Stimulated activated CD8-positive, alpha-beta memory T cell treated with anti-CD3 and anti-CD28 coated beads, Interleukin-15, amount 100 ng/mL, for 4 hours (primary cell): ENCODE measurements around the gene TRAPPC2L.

Experiments
- DNase-seq, 2 donors: peaks; one replicate each; pipeline ENCODE4 v3.0.0-alpha.2; 2020; ENCODE audit warnings: low read depth in 2 of 2

The TRAPPC2L gene

DNA sequence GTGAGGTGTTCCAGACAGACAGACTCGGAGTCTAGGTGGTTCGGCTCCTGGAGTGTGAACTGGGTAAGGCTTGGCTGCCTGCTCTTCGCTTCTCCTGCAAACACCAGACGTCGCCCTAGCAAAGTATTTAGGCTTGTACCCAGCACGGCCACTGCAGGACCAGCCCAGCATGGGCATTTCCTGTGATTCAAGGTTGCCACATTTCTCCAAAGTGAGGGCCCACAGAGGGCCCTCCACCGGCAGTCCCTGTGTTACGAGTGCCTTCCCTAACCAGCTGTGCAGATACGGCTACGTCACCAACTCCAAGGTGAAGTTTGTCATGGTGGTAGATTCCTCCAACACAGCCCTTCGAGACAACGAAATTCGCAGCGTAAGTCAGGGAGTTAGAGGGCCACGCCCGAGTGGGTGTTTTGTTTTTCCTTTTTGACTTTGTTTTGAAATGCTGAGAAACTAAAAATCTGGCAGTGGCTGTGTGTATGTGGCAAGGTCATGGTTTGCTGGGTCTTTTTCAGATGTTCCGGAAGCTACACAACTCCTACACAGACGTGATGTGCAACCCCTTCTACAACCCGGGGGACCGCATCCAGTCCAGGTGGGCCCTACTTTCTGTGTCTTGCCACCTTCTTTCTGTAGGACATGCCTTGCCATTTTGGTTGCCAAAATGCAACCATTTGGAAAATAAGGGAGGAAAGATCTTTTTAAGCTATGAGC is 2.6 kb downstream of the TRAPPC2L start:
- DNase-seq: no peak

DNA sequence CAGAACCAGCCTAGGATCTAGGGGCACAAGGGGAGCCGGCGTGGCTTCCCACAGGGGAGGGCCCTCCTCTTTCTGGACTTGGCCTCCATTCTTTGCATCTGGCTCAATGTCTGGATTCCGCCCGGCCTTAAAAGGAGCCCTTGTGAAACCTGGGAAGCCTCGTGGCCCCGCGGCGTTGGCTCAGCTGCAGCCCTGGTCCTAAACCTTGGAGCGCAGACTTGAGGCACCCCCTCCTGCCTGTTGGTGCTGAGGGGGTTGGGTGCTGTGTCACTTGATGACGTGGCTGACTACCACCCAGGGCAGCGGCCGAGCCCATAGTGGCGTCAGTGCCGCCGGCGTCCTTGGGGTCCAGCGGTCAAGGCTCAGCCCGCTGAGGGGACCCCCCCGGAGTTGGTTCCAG is 4.4 kb downstream of the TRAPPC2L start:
- DNase-seq: no peak

DNA sequence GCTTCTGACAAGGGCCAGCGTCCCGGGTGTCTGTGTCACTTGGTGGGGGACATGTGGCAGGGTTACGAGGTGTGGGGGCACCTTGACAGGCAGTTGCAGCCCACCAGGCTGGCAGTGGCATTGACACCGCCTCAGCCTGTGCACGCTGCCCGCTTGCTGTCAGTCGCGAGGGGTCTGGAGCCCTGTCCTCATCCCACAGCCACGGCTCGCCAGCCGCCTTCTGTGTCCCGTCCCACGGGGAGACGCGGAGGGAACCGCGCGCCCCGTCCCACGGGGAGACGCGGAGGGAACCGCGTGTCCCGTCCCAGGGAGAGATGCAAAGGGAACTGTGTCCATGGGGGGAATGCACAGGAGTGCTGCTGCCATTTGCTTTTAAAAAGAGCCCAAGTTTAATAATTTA is 6.0 kb downstream of the TRAPPC2L start:
- DNase-seq: no peak

DNA sequence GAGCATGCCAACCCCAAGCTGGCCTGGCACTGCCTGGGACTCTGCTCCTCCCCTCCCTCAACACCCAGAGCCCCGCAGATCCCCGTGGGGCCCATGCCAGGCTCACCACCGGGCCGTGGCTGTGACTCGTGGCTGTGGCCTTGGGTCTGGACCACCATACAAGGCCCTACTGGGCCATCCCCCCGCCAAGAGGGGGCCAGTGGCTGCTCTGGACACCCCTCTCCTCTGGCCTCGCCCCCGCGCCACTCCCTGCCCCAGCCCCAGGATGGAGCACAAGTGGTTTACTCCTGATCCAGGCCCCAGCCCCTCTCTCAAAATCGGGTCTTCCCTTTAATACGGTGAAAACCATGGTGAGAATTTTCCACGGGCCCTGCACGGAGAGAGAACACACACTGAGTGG is 6.5 kb downstream of the TRAPPC2L start:
- no peak for DNase-seq

DNA sequence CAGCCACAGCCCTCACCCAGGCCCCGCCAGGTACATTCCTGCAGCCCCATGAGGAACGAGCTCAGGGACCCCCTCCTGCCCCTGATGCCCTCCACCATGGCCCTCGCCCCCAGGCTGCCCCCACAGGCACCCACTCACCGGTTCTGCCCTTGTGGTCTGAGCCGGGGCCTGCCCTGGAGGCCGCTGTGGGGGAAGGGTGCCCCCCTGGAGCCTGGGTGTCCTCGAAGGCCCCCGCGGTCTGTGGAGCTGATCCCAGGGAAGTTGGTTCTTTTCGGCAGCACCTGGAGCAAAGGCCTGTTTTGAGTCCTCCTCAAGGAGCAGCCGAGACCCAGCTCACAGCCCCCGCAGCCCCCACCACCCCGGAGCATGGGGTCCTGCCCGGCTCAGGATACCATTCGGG is 7.2 kb downstream of the TRAPPC2L start:
- no peak for DNase-seq

DNA sequence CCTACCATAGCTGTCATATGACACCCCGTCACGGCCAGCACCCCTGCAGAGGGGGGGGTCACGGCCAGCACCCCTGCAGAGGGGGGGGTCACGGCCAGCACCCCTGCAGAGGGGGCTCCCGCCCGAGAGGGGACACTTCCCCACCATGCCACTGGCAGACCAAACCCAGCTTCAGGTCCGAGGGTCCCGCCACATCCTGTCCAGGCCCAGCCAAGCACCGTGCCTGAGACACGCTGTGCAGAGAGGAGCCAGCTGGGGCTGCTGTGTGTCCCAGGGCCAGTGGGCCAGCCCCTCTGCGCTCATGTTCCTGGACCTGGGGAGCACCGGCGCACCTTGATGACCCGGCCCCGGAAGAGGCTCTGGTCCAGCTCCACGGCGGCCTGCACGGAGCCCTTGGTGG is 7.6 kb downstream of the TRAPPC2L start:
- no peak for DNase-seq

DNA sequence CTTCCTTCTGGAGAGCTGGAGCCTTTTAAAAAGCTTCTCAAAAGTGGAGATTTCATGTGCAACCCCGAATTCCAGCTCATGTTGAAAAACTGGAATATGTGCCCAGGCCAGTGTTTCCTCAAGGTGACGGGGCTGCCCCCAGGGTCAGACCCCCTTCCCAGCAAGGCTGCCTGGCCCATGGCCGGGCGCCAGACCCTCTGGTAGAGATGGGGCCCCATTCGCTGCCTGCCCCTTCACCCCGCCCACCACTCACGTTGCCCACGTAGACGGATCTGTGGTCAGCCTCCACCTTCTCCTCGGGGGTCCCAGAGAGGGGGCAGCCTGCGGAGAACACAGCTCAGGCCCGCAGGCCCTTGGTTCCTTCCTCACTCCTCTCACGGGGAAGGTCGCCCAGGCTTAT is 8.4 kb downstream of the TRAPPC2L start:
- no peak for DNase-seq

DNA sequence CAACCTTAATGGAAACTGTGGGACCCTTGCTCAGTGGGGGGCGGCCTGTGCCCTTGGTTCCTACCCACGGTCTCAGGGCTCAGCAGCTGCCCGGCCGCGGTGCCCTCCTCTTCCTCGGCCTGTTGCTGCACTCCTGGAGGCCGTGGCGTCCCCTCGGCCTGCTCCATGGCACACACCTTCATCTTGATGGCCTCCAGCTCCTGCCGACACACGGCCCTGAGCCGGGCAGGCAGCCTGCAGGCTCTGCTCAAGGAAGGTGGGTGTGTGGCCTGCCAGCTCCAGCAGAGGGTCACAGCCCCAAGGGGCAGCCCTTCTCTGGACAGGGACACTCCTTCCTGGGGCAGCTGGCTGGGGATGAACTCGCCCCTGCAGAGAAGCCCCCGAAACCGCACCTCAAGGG is 8.8 kb downstream of the TRAPPC2L start:
- DNase-seq: no peak

DNA sequence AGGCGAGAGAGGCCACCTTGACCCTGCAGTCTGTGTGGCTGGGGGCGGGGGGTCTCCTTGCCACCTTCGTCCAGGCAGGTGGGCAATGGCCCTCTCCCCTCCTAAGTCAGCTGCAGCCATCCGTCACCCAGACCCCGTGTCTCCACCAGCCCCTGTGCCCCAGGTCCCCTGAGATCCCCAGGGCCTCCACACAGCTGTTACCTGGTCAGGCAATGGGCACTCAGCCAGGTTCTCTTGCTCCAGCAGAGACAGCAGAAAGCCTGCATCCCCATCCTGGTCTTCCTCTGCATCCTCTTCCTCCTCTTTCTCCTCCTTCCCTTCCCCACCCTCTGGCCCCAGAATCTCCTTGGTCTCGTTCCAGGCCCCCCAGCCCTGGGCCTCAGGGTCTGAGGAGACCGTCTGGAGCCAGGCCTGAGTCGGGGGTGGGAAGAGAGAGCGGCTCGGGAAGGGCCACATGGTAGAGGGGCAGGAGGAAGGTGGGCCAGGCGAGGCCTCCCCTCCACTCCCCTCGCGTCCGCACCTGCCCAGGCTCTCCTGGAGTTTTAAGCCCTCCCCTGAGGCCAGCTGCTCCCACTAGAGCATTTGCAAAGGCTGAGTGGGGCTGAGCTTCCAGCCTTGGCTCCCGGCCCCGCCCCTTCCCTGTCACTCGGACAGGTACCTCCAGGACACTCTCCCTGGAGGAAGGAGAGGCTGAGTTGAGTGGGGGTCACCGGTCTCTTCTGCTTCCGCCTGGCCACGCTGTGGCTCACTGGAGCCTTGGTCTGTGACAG is 9.4 kb downstream of the TRAPPC2L start, which contains the start of gene PABPN1L:
Gene PABPN1L, minus strand, starts transcription at position 510 of the 770 bp plus-strand sequence. Its CDS starts 54 bp downstream, at position 456.
- no peak for DNase-seq

DNA sequence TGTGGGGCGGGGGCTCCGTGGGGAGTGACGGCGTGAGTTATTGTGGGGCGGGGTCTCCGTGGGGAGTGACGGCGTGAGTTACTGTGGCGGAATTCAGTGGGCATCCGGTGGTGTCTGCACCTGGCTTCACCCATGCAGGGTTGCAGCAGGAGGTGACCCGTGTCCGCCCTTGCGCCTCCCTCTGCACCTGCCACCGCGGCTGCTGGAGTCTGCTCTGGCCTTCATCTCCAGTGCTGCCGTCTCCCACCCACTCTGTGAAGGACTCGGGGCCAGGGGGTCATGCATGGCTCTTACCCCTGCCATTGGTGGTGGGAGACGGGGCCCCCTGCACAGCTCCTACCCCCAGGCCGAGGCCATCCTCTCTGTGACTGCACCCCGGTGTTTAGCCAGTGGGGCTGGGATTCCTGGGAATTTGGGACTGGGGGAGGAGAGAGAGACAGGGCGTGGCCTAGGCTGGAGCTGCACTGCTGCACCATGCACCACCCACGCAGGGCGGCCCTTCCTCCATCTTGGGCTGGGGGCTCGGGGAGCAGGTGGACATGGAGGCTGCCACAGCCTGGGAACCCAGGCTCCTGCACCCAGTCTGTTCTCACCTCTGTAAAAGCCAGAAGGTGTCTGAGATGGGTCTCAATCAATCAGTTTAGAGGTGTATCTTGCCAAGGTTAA is 10.8 kb downstream of the TRAPPC2L start:
- DNase-seq: no peak

DNA sequence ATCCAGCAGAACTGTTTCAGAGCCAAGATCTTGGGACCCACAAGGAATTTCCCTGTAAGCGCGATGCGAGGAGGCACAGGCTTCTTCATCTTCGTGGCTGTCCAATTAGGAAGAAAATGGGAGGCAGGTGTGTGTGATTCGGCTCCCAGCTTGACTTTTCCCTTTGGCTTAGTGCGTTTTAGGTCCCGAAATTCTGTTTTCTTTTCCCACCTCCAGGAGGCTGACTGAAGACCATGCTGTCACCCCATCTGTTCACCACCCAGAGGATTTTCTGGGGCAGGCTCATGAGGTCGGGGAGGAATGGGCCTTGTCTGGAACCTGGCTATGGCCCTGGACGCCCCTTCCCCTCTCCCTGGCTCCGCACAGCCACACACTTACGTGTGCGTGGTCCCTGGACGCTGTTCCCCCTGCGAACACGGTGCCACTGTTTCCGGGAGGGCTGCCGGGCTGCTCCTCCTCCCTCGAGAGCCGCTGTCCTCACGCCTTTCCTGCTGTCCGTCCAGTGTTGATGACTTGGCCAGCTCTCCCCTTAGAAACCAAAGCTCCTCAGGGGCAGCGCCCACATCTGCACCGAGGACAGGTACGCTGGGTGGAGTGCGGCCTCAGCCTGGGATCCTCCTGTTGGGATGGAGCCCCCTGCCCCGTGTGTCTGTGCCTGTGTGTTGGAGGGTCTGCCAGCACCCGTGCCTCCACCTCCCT is 12.2 kb downstream of the TRAPPC2L start:
- no peak for DNase-seq

DNA sequence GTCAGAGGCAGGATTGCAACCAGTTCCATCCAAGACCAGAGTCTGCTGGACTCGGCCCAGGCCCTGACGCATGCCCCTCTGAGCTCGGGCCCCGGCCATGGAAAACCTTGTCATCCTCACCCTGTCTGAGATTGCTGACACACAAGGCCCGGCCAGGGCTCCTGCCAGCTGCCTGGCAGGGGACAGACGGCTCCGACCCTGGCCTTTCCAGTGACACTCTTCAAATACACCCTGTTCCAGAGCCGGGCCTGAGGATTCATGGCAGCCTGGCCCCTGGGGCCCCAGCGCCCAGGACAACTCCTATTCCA is 12.7 kb downstream of the TRAPPC2L start:
- no peak for DNase-seq

DNA sequence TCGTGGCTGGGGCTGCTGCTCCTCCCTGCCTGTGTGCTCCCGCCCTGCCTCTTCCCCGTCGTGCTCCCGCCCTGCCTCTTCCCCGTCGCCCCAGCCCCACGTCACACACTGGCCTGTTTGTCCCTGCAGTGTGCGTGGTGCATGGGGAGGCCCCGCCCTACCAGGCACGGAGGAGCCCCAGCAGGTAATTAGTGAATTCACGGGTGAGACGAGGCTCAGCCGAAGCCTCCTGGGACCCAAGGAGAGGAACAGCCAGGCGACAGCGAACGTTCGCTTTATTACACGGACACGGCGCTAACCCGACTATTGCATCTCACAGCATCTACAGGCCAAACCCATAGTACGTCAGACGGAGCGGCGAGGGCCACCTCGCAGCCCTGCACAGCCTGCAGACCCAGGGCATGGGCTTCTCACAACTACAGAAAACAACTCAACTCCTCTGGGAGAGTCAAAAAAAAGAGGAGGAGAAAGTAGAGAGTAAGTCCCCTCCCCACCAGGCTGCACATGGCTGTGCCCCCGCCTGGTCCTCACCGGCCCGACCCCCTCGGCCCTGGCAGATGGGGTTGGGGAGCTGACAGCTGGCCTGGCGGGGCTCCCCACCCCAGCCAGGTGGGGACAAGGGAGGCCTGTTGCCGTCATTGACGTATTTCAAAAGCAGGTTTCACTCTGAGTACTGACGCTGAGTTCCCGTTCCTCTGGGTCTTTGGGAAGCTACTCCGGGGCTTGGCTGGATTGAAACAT is 13.9 kb downstream of the TRAPPC2L start:
- no peak for DNase-seq

DNA sequence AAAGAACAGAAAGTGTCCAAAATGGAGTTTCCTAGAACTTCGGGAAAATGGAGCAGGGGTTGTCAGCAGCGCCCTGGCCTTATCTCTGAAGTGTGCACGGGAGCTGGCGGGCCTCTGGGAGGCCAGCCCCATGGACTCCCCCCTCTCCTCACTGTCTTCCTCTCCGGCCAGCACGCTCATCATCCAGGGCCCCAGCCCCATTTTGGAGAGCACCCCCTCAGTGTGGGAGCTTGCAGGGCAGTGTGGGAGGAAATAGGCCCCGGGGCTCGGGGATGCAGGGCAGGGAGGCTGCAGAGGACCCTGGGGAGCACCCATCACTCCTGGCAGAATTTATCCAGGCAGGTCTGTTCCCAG is 14.4 kb downstream of the TRAPPC2L start:
- DNase-seq: no peak

DNA sequence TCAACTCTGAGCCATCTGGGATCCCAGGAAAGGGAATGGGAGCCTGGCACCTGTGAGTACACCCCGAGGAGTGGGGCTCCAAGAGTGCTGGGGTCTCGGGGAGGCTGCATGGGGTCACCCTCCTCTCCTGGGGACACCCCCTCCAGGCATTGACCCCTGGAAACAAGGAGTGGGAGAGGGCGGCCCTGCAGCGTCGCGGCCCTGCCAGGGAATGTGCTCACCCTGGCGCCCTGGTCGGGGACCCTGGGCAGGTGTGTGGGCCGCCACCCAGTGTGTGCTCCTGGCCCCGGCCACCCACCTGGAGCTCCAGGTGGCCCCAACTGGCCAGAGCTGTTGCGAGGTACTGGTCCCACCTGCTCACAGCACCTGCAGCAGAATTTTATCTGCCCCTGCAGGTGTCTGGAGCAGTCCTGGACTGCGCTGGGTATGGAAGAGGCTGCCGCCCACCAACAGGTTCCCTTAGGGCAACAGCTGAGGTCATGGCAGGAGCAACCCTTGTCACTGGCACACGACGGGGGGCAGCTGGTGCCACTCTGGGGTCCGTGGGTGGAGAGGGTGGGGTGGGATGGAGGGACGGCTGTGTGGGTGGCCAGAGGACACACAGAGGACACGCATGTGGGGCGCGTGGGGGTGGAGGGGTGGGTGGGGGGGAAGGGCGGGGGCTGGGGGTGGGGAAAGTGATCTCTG is 14.9 kb downstream of the TRAPPC2L start:
- no peak for DNase-seq

DNA sequence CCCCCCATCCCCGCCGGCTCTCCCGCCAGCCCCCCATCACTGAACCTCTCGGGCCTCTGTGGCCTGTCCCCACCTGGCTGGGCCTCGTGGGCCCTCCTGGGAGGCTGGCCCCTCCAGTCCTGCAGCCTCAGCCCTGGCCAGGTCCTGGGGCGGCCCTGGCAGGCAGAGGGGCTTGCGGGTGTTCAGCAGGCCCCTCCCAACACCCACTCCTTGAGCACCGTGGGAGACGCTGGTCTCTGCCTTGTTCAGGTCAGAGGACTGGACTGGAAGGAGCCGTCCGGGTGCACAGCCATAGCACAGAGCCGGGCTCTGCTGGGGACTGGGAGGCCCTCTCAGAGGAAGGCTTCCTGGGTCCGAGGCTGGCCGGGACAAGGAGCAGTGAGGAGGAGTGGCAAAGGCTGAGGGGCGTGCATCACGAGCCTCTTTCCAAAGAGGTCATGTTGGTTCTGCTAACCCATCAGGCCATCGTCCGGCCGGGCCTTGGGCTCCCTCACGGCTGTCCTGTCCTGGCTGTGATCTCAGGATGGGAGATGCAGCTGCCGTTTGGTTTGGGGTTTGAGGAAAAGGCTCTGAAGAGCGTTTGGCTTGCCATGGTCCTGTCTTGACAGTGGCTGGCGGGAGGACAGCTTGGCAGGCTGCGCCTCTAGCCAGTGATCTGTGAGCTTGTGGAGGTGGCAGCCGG is 15.9 kb downstream of the TRAPPC2L start:
- no peak for DNase-seq

DNA sequence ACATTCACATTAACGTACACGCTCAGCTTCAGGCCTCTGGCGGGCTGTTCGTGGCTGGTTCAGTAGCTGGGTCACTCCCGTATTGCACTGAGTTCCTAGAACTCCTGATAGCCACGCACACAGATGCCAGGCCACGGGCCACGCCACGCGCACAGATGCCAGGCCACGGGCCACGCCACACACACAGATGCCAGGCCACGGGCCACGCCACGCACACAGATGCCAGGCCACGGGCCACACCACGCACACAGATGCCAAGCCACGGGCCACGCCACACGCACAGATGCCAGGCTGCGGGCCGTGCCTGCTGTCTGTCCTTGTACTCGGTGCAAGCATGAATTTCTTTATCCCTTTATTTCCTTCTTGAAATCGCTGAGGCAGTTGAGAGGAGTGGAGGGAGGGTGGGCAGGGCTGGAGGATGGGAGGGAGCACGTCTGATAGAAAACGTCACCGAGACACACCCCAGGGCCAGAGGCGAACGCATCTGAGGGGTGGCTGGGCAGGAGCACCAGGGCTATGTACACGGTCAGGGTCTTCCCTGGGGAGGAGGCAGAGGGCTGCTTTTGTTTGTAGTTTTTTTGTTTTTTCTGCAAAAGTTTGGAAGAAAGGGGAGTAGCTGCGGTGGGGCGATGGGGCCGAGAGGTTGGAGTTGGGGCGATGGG is 18.1 kb downstream of the TRAPPC2L start:
- no peak for DNase-seq

DNA sequence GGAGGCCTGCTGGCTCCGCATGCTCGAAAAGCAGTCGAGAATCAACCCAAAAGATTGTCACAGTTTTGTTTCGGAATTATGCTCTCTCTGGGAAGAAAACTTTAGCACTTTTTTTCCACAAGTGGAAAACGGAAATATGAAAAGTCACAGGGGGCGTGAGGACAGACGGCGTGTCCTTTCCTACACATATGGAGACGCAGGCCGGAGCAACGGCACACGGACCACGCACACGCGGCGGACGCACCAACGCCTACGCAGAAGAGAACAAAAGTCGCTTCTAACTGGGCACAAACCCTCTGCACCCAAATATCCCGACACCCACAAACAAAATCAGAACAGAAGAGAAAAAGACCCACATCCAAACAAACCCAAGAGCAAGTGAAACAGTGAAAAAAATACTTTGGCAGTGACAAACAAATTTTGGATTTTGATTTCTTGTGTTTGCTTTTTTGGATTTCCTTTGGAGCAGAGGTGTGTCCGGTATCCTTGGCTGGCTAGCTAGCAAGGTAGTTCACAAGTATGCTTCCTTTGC is 18.8 kb downstream of the TRAPPC2L start:
- no peak for DNase-seq

DNA sequence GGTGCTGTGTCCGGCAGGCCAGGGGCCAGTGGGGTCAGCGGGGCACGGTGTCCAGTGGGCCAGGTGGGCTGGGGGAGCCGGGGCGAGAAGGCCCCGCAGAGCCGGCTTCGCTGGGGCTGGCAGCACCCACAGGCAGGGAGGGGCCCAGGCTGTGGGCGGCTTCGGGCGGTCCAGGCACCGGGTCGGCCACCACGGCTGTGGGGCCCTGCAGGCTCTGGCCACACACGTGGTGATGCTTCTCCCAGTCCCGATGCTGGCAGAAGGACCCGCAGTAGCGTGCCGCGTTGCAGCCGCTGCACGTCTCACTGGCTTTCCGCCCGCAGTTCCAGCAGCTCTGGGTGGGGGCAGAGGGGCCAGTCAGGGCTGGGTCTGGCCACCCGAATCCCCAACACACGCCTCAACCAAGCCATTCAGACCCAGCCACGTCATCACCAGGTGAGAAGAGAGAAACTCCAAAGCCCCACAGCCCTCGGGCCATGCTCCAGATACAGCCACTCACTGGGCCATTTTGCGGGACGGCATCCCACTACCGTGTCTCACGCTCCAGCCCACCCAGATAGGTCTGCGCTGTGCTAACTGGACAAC is 20.1 kb downstream of the TRAPPC2L start:
- no peak for DNase-seq
